OCI-LY3 (cell line): Measurements from ENCODE around the gene KLHL9.

Source experiments
- EZH2phosphoT487 ChIP-seq: fragments of 200-600 bp; shearing (Covaris generic); IDR thresholded peaks from 2 replicates; pipeline ENCODE4 v1.6.1; 2018; ENCODE audit warnings: antibody characterized with exemption, mixed run types, low read depth
- TF ChIP-seq, protein P1 (sequence below): fragments of 200-600, 300-600 bp; sonication (generic); IDR thresholded peaks from 2 replicates; pipeline ENCODE4 v1.5.1; 2014; ENCODE audit warnings: antibody characterized with exemption, low read length, low read depth

- TF ChIP-seq, protein P1, sequence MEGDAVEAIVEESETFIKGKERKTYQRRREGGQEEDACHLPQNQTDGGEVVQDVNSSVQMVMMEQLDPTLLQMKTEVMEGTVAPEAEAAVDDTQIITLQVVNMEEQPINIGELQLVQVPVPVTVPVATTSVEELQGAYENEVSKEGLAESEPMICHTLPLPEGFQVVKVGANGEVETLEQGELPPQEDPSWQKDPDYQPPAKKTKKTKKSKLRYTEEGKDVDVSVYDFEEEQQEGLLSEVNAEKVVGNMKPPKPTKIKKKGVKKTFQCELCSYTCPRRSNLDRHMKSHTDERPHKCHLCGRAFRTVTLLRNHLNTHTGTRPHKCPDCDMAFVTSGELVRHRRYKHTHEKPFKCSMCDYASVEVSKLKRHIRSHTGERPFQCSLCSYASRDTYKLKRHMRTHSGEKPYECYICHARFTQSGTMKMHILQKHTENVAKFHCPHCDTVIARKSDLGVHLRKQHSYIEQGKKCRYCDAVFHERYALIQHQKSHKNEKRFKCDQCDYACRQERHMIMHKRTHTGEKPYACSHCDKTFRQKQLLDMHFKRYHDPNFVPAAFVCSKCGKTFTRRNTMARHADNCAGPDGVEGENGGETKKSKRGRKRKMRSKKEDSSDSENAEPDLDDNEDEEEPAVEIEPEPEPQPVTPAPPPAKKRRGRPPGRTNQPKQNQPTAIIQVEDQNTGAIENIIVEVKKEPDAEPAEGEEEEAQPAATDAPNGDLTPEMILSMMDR: no peak
- no peak for TF ChIP-seq EZH2phosphoT487
Measured at GRCh38 chr9:21362287-21362686, 27.1 kb upstream of the KLHL9 start.
